Gastrocnemius medialis (tissue), 4 donors: ENCODE measurements around the gene TRAPPC14. TPM values are rescaled to one million over a fixed set of nuclear protein-coding genes. Genes with fewer than 3 reads are reported as not detected.

Experiments used
- ATAC-seq, 2 donors: fragments of 150-250 bp; one replicate each; pipeline ENCODE4 v1.9.1; 2016
- DNase-seq, 2 donors: peaks; one replicate each; pipeline ENCODE4 v3.0.0-alpha.2; 2019
- H3K27ac ChIP-seq, 4 donors: fragments of 200-600 bp; sonication (generic); 1 replicate in 1 of 4; 2 replicates in 3 of 4; pipeline ENCODE4 v1.5.1; 2016 to 2018; ENCODE audit warnings: mild to moderate bottlenecking in 2 of 4, moderate library complexity in 1 of 4
- H3K27me3 ChIP-seq, 3 donors: fragments of 200-600 bp; sonication (generic) in 2 of 3; 1 replicate in 1 of 3; 2 replicates in 2 of 3; pipeline versions ENCODE4 v1.5.1 to v1.6.0; 2016 to 2019; ENCODE audit warnings: mild to moderate bottlenecking in 1 of 3, moderate library complexity in 1 of 3
- H3K36me3 ChIP-seq, 2 donors: fragments of 200-600 bp; sonication (generic) in 1 of 2; one replicate each; pipeline ENCODE4 v1.5.1; 2017 to 2018
- H3K4me1 ChIP-seq, 2 donors: fragments of 200-600 bp; sonication (generic) in 1 of 2; one replicate each; pipeline ENCODE4 v1.5.1; 2016 to 2017; ENCODE audit warnings: mild to moderate bottlenecking in 2 of 2
- H3K4me3 ChIP-seq, 4 donors: fragments of 200-600 bp; sonication (generic) in 3 of 4; 1 replicate in 1 of 4; 2 replicates in 3 of 4; pipeline ENCODE4 v1.5.1; 2016 to 2019; ENCODE audit warnings: mild to moderate bottlenecking in 2 of 4
- H3K9me3 ChIP-seq, 3 donors: fragments of 200-600 bp; sonication (generic) in 2 of 3; 1 replicate in 1 of 3; 2 replicates in 2 of 3; pipeline ENCODE4 v1.5.1; 2016 to 2019
- POLR2A ChIP-seq, 2 donors: fragments of 450-650 bp; IDR thresholded peaks; one replicate each; pipeline ENCODE4 v1.6.1; 2017; ENCODE audit warnings: antibody characterized with exemption in 2 of 2, mild to moderate bottlenecking in 2 of 2, moderate library complexity in 2 of 2
- in situ Hi-C, 4 donors: fragments of 200-750 bp; cut with MboI; loops; one replicate each; pipeline versions ENCODE4 v1.15.0 to v1.8.0; 2017; ENCODE audit warnings: low sequenced_read_pairs in 4 of 4
- intact Hi-C: fragments of 100-400 bp; cut with DNase I; formaldehyde crosslinking; loops from one replicate; pipeline ENCODE4 v1.15.1; 2023; ENCODE audit warnings: low total_unique reads
- total RNA-seq, 4 donors: library from RNA; depleted of rRNA; stranded (reverse); fragments of >200 nt; gene quantifications; one replicate each; pipeline versions ENCODE4 v1.1.0 to v1.2.3, GENCODE V29; 2016
- TF ChIP-seq, protein P1 (sequence below), 5 experiments: fragments of 450-650 bp in 3 of 5; fragments of 200-600 bp in 2 of 5; sonication (generic) in 2 of 5; IDR thresholded peaks in 4 of 5; conservative IDR thresholded peaks in 1 of 5; 1 replicate in 4 of 5; 2 replicates in 1 of 5; pipeline ENCODE4 v1.5.1; 2016 to 2019; ENCODE audit warnings: antibody characterized with exemption in 5 of 5, mild to moderate bottlenecking in 3 of 5, moderate library complexity in 3 of 5

Gene TRAPPC14
- total RNA-seq, 4 donors from 2014 or later, result 3.0 to 6.1 (median 4.2) TPM

DNA sequence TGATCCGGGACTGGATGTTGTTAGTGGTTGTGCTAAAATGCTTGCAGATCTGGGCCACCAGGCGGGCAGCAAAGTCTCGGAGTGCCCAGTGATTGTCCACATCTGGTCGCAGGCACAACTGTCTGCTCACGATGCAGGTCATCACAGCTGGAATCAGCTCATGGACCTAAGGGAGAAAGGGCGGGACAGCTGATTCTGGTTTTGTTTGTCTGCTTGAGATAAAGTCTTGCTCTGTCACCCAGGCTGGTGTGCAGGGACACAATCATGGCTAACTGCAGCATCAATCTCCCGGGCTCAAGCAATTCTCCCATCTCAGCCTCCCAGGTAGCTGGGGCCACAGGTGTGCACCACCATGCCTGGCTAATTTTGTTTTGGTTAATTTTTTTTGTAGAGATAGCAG, 47.4 kb downstream of the TRAPPC14 start:
- no peaks in the 10 kb centered on the region for H3K9me3 ChIP-seq
- no peak for TF ChIP-seq POLR2A (IDR thresholded peaks at IDR 0.05)
- TF ChIP-seq, protein P1, sequence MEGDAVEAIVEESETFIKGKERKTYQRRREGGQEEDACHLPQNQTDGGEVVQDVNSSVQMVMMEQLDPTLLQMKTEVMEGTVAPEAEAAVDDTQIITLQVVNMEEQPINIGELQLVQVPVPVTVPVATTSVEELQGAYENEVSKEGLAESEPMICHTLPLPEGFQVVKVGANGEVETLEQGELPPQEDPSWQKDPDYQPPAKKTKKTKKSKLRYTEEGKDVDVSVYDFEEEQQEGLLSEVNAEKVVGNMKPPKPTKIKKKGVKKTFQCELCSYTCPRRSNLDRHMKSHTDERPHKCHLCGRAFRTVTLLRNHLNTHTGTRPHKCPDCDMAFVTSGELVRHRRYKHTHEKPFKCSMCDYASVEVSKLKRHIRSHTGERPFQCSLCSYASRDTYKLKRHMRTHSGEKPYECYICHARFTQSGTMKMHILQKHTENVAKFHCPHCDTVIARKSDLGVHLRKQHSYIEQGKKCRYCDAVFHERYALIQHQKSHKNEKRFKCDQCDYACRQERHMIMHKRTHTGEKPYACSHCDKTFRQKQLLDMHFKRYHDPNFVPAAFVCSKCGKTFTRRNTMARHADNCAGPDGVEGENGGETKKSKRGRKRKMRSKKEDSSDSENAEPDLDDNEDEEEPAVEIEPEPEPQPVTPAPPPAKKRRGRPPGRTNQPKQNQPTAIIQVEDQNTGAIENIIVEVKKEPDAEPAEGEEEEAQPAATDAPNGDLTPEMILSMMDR (IDR thresholded peaks at IDR 0.05 in 4 of 5, conservative IDR thresholded peaks at IDR 0.05 in 1 of 5), result no peak
- no peaks in the 10 kb centered on the region for H3K4me1 ChIP-seq
- no peak for DNase-seq
- no peak for ATAC-seq
- H3K4me3 ChIP-seq, result no peak overlapping the region
- H3K27ac ChIP-seq, result no peak overlapping the region
- H3K36me3 ChIP-seq, result peaks cover 0 to 81% of the 10 kb centered on the region in 2 donors
- no peaks in the 10 kb centered on the region for H3K27me3 ChIP-seq
- intact Hi-C loops (no loop called here), in situ Hi-C loops (no loop called here)

DNA sequence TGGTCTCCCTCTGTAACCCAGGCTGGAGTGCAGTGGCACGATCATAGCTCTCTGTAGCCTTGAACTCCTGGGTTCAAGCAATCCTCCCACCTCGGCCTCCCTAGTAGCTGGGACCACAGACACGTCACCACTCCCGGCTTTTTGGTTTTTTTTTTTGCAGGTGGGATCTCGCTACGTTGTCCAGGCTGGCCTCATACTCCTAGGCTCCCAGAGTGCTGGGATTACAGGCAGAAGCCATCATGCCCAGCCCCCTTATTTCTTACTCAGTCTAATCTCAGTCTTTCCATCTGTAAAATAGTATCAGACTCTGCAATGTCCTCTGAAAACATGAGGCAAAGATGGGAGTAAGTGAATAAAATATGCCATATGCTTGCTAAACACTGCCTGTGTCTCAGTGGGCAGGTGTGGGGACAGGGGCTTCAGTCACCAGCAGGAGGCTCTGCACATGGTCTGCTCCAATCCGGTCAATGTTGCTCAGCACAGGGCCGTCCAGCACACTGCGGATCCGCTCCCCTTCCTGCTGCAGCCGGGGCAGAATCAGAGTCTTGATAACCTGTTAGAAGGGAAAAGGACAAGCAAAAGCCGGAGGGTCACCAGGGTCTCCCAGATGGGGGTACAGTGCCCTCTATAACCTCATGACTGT, 48.9 kb downstream of the TRAPPC14 start:
- Histone ChIP-seq H3K9me3 (no peaks in the 10 kb centered on the region), H3K27ac (no peak overlapping the region), H3K4me1 (no peaks in the 10 kb centered on the region), H3K27me3 (no peaks in the 10 kb centered on the region), H3K36me3 (peaks cover 0 to 85% of the 10 kb centered on the region in 2 donors), H3K4me3 (no peak overlapping the region)
- in situ Hi-C loops, result no loop called here
- DNase-seq (no peak), ATAC-seq (no peak)
- TF ChIP-seq, protein P1 (IDR thresholded peaks at IDR 0.05 in 4 of 5, conservative IDR thresholded peaks at IDR 0.05 in 1 of 5), result no peak
- TF ChIP-seq POLR2A (IDR thresholded peaks at IDR 0.05), result no peak
- intact Hi-C loops, result no loop called here

DNA sequence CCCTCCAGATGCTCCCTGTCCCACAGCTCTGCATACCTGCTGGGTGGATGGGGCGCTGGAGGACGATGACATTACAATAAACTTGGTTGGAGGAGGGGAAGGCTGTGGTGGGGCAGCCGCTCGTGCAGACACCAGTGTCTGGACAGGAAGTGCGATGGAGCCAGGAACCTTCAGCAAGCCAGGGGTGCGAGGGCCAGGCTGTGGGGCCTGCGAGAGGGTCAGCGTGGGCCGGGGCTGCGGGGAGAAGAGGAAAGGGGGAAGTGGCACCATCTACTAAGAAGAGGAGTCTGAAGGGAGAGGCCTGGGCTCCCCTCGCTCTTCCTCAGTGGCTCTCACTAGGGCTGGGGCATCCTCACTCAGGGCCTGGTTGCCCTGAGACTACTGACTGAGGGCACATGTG, 50.6 kb downstream of the TRAPPC14 start:
- peaks cover 0 to 70% of the 10 kb centered on the region in 2 donors for H3K36me3 ChIP-seq
- H3K27ac ChIP-seq, result no peak overlapping the region
- in situ Hi-C loops (no loop called here), intact Hi-C loops (no loop called here)
- TF ChIP-seq, protein P1 (IDR thresholded peaks at IDR 0.05 in 4 of 5, conservative IDR thresholded peaks at IDR 0.05 in 1 of 5), result no peak
- no peak for TF ChIP-seq POLR2A (IDR thresholded peaks at IDR 0.05)
- no peak overlapping the region for H3K4me3 ChIP-seq
- no peaks in the 10 kb centered on the region for H3K9me3 ChIP-seq
- H3K4me1 ChIP-seq, result no peaks in the 10 kb centered on the region
- no peak for ATAC-seq
- no peaks in the 10 kb centered on the region for H3K27me3 ChIP-seq
- no peak for DNase-seq

DNA sequence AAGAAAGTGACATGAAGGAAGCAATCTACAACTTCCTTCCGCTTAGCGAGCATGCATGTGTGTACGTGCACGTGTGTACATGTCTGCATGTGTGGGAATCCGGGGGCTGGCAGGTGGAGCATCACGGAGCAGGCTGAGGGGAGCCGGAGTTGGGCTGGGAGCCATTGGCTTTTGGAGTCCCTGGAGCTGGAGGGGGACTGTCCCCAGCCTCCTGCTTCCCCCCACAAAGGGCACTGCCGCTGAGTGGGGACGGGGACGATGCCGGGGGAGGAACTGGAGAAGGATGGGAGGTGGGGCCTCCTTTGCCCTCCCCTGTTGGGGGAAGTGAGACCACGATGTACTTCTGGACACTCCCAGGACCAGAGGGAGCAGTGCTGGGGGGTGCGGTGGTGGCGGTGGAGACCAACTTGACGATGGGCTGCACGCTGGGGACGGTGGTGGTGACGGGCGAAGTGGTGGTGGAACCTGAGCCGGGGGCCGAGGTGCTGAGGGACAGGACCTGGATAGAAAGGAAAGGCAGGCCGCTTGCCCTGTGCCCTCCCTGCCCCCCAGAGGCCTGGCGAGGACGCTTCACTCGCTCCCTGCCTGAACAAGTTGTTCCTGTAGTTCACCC, 51.3 kb downstream of the TRAPPC14 start:
- TF ChIP-seq POLR2A (IDR thresholded peaks at IDR 0.05), result no peak
- TF ChIP-seq, protein P1 (IDR thresholded peaks at IDR 0.05 in 4 of 5, conservative IDR thresholded peaks at IDR 0.05 in 1 of 5), result no peak
- Histone ChIP-seq H3K9me3 (no peaks in the 10 kb centered on the region), H3K4me3 (no peak overlapping the region), H3K27me3 (no peaks in the 10 kb centered on the region), H3K4me1 (peaks cover 4 to 6% of the 10 kb centered on the region in 2 donors), H3K36me3 (peaks cover 0 to 64% of the 10 kb centered on the region in 2 donors), H3K27ac (no peak overlapping the region)
- intact Hi-C loops (no loop called here), in situ Hi-C loops (no loop called here)
- ATAC-seq (no peak), DNase-seq (no peak)
